ENCODE results near the gene HOXB8.

- TF ChIP-seq EZH2 (IDR thresholded peaks at IDR 0.05; ENCODE audit: low read depth), result no peak
- no peak for TF ChIP-seq CTCF (conservative IDR thresholded peaks at IDR 0.05)
Observed at GRCh38 chr17:48598736-48599135, 16.4 kb downstream of the HOXB8 start.
